B cell (primary cell): ENCODE measurements around the gene AKAP8.

Source experiments
- EZH2 ChIP-seq: IDR thresholded peaks from 2 replicates; pipeline ENCODE4 v1.6.1; 2012; ENCODE audit warnings: borderline replicate concordance, low read depth, mild to moderate bottlenecking, moderate library complexity, low read length; ENCODE audit not compliant: insufficient read depth, poor library complexity, severe bottlenecking
- TF ChIP-seq, protein P1 (sequence below): fragments of 200-600 bp; IDR thresholded peaks from one replicate; pipeline ENCODE4 v1.8.0; 2022; ENCODE audit warnings: antibody characterized with exemption, mild to moderate bottlenecking

DNA sequence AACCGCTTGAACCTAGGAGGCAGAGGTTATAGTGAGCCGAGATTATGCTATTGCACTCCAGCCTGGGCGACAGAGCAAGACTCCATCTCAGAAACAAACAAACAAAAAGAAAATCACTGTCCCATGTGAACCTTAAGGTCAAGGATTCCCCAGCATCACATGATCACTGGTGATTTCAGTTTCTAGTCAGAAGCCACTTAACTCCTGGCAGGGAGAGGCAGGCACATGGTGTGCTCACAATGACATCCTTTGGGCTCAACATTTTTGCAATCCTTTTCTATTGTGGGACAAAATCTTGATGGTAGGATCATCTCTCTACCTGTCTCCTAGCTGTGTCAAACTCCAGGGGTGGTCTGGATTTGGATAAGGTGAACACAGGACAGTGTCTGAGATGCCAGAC, 12.1 kb downstream of the AKAP8 start:
- TF ChIP-seq, protein P1, sequence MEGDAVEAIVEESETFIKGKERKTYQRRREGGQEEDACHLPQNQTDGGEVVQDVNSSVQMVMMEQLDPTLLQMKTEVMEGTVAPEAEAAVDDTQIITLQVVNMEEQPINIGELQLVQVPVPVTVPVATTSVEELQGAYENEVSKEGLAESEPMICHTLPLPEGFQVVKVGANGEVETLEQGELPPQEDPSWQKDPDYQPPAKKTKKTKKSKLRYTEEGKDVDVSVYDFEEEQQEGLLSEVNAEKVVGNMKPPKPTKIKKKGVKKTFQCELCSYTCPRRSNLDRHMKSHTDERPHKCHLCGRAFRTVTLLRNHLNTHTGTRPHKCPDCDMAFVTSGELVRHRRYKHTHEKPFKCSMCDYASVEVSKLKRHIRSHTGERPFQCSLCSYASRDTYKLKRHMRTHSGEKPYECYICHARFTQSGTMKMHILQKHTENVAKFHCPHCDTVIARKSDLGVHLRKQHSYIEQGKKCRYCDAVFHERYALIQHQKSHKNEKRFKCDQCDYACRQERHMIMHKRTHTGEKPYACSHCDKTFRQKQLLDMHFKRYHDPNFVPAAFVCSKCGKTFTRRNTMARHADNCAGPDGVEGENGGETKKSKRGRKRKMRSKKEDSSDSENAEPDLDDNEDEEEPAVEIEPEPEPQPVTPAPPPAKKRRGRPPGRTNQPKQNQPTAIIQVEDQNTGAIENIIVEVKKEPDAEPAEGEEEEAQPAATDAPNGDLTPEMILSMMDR: no peak
- no peak for TF ChIP-seq EZH2
